ACHN (cell line): Measurements from ENCODE around the gene RETSAT.
A peak's percentile ranks its signal among the peaks of the same experiment; 100 is the strongest.
"Not testable (repeated sequence)": the region's sequence is repeated elsewhere in the genome, so short reads cannot be mapped to it uniquely, and the experiment has no call there.

ENCODE experiments used
- DNase-seq: peaks from one replicate; pipeline ENCODE4 v3.0.0-alpha.2; 2015
- in situ Hi-C: cut with HindIII; loops from 2 replicates; pipeline ENCODE4 v1.10.0; 2017; ENCODE audit warnings: low sequenced_read_pairs, low pct_ligation_motif_present, low pct_unique_long_range_greater_than_20kb

The RETSAT gene

DNA sequence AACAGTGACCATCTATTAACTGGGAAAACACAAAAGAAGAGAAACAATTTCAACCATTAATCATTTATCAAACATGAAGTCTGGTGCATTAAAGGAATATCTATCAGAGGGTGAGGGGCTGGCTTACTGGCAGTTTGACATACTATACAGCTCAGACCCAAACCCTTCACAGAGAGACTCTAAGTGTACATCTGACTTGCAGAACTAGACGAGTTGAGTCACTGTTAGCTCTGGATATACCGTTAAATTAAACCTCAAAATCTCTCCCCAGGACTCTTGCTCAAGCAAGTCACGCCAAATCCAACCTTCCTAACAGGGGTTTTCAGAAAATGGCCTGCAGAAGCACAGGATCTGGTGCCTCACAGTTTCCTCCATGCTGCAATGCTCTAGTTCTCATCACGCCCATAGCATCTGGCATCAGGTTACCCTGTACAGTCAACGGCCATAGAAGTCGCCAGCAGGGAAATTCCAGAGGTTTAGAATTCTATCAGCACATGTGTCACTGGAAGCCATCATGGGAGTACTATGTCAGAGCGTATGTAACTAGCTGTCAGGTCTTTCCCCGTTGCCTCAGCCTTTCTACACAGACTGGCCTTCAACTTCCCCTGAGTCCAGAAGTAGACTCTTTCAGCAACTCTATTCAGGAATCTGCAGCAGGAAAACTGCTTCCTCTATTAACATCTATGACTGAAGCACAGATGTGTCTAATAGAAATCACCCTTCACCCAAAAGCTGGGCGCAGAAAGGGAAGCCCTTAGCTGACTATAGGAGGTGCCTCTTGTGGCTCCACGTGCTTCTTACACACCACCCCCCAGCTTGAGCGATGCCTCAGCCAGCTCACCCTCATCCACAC lies 35.9 kb downstream of the RETSAT start:
- DNase-seq = no peak
- in situ Hi-C loops = no loop called here

DNA sequence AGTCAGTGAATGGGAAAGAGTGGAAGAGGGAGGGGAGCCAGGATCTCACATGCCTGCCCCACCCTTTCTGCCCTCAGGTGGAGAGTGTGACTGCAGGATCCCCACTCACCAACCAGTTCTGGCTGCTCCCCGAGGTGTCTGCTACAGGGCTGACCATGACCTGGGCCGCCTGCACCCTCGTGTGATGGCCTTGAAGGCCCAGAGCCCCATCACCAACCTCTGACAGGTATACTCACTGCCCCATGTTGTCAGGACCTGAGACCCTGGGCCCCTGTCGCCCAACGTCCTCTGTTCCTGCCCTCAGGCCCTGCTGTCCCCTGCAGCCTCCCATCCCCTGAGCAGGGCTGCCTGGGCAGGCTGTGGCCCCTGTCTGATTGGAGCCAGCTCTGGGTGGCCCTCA lies 38.4 kb downstream of the RETSAT start:
- in situ Hi-C loops, DNase-seq: not testable (repeated sequence)

DNA sequence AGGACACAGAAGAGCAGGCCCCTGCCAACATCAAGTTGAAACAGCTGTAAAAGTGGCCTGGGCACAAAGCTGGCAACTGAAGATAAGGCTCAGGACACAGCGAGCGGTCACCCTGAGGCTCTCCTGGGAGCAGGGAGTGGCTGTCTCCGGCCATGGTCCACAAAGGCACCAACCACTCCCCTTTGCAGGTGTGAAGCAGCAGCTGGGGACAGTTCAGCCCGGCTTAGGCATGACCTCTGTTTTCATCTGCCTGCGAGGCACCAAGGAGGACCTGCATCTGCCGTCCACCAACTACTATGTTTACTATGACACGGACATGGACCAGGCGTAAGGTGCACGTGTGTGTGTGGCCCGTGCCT lies 39.5 kb downstream of the RETSAT start:
- DNase-seq = no peak
- in situ Hi-C loops = no loop called here

GRCh38 chr2:85312404-85312803 lies 41.9 kb downstream of the RETSAT start:
- DNase-seq = peak; percentile 68
- in situ Hi-C loops = no loop called here

DNA sequence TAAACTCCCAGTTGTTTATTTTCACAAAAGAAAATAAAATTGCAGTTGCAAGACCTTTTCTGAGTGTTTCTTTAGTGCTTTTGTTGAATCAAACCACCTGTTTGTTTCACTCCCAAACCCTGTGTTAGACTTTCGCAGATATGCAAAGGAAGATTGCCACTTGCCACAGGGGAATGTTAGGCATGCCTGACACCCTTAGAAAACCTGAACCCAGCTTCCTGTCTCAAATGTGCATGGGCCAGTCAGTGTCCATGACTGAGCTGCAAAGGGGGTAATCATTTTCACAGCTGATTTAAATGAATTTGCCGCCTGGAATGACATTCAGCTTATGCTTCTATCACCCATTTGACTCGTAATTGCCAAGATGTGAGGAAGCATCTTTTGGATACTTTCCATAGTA lies 44.0 kb downstream of the RETSAT start:
- in situ Hi-C loops = no loop called here
- peak; percentile 61 for DNase-seq

DNA sequence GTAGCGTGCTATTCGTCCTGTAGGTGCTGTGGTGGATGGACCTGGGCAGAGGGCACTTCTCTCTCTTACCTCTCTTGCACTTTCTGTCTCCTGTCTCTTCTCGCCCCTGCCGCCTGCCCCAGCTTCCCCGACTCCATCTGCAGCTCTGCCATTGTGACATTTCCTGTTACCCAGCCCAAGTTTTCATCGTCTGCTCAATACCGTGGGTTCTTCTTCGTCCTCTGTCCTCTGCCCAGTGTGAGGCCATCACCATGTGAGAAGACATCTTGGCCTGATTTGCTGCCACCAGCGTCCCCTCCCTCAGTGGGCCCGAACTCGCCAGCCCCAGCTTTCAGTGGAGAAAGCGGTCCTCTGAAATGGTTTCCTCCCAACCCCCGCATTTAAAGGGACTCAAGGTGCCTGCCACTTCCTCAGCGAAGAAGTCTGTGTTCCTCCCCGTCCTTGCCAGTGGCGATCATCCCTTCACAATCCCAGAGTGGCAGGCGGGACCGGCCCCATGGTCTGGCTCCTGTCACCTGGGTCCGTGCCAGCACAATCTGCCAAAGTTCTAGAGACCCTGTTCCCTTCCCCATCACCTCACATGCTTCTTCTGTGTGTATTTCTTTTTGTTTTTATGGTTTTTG lies 44.5 kb downstream of the RETSAT start:
- in situ Hi-C loops = no loop called here
- peak; percentile 20 for DNase-seq

GRCh38 chr2:85308896-85309555 lies 45.3 kb downstream of the RETSAT start:
- DNase-seq = peak; percentile 99
- in situ Hi-C loops = no loop called here

GRCh38 chr2:85308201-85308600 lies 46.1 kb downstream of the RETSAT start:
- in situ Hi-C loops = no loop called here
- peak; percentile 16 for DNase-seq

GRCh38 chr2:85307527-85307897 lies 46.8 kb downstream of the RETSAT start:
- in situ Hi-C loops = no loop called here
- no peak for DNase-seq

DNA sequence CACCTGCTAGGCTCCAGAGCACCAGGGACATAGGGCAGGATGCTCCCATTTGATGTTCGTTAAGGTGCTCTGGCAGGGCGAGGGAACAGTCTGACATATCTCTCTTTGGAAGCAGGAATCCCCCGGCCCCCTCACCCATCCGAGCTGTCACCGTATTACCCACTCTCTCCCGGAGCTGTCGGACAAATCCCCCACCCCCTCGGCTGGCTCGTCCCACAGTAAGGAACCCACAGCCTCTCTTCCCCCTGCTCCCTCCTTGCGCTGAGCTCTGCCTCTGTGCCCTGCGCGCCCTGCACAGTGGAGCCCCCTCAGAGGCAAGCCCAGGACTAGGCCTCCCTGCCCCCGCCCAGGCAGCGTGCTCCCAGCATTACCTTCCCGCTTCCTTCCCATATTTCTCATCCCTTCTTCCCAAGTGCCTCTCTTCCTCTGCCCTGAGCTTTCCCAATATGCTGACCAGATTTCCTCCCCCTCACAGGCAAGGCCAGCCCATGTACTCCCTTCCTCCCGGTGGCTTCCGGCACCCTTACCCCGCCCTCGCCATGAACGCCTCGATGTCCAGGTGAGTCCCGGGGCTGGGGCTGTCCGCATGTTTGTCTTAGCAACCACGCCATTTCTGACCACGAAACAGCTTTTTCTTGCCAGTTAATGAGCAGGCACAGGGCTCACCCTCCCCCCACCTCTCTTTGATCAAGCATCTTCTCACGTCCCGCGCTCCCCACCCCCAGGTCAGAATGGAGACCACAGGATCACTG lies 50.4 kb downstream of the RETSAT start:
- in situ Hi-C loops = no loop called here
- no peak for DNase-seq

GRCh38 chr2:85302121-85302520 lies 52.2 kb downstream of the RETSAT start:
- DNase-seq = no peak
- in situ Hi-C loops = no loop called here
